Measurements from ENCODE around the gene GPR55. TPM values are rescaled to one million over a fixed set of nuclear protein-coding genes. Genes with fewer than 3 reads are reported as not detected.

Gene GPR55
- total and polyA plus RNA-seq, 2 of the 8 experiments (the other 6 are each of a cell fraction or from before 2014, with no cell fraction given) = not detected

GRCh38 chr2:230898016-230898712 lies 26.9 kb downstream of the GPR55 start (continued):
- no peak for TF ChIP-seq NANOG (IDR thresholded peaks at IDR 0.05; ENCODE audit: insufficient read depth, low read depth, low read length, poor library complexity, severe bottlenecking)
- no peak for TF ChIP-seq TAF1 (IDR thresholded peaks at IDR 0.05; ENCODE audit: low read depth, low read length)
- TF ChIP-seq BACH1 (IDR thresholded peaks at IDR 0.05; ENCODE audit: low read length) = no peak

Measured in H1 (cell line).